HT1080 (cell line): ENCODE data around the gene ARHGAP31. TPM values are rescaled to one million over a fixed set of nuclear protein-coding genes. Genes with fewer than 3 reads are reported as not detected.

Experiments
- DNase-seq: peaks from one replicate; pipeline ENCODE4 v3.0.0-alpha.2; 2015; ENCODE audit warnings: low read depth
- total RNA-seq: library from RNA; depleted of rRNA; stranded (reverse); fragments of >200 nt; shearing (Covaris generic); gene quantifications from 2 replicates; pipeline ENCODE4 v1.2.3, GENCODE V29; 2014

The ARHGAP31 gene
- total RNA-seq, 1 experiment from 2014 or later: 14.4 TPM

GRCh38 chr3:119378259-119378803, 84.1 kb downstream of the ARHGAP31 start:
- no peak for DNase-seq

GRCh38 chr3:119380697-119381096, 86.5 kb downstream of the ARHGAP31 start:
- no peak for DNase-seq

- DNase-seq: no peak
Measured at GRCh38 chr3:119382134-119382533, 88.0 kb downstream of the ARHGAP31 start.

GRCh38 chr3:119388577-119388976, 94.4 kb downstream of the ARHGAP31 start:
- peak; percentile 34 for DNase-seq

- DNase-seq: no peak
Measured at GRCh38 chr3:119395923-119396358, 101.8 kb downstream of the ARHGAP31 start.

- DNase-seq: no peak
Measured at GRCh38 chr3:119396870-119397269, 102.7 kb downstream of the ARHGAP31 start.

- no peak for DNase-seq
Measured at GRCh38 chr3:119400466-119400865, 106.3 kb downstream of the ARHGAP31 start.

GRCh38 chr3:119401069-119401468, 106.9 kb downstream of the ARHGAP31 start:
- no peak for DNase-seq

- DNase-seq: no peak
Measured at GRCh38 chr3:119401503-119402440, 107.6 kb downstream of the ARHGAP31 start.

GRCh38 chr3:119402791-119403190, 108.6 kb downstream of the ARHGAP31 start:
- DNase-seq: no peak

- peak; percentile 60 for DNase-seq
Measured at GRCh38 chr3:119403201-119403600, 109.0 kb downstream of the ARHGAP31 start.

- no peak for DNase-seq
Measured at GRCh38 chr3:119405315-119405714, 111.1 kb downstream of the ARHGAP31 start.

GRCh38 chr3:119408243-119408950, 114.2 kb downstream of the ARHGAP31 start:
- DNase-seq: no peak

- no peak for DNase-seq
Measured at GRCh38 chr3:119409844-119410243, 115.7 kb downstream of the ARHGAP31 start.

- DNase-seq: no peak
Measured at GRCh38 chr3:119413603-119414280, 119.6 kb downstream of the ARHGAP31 start.

- no peak for DNase-seq
Measured at GRCh38 chr3:119416873-119417272, 122.7 kb downstream of the ARHGAP31 start.

- no peak for DNase-seq
Measured at GRCh38 chr3:119417771-119418512, 123.8 kb downstream of the ARHGAP31 start.

- DNase-seq: peak; percentile 54
Measured at GRCh38 chr3:119418641-119419040, 124.5 kb downstream of the ARHGAP31 start.

GRCh38 chr3:119420196-119420595, 126.0 kb downstream of the ARHGAP31 start:
- no peak for DNase-seq

- DNase-seq: no peak
Measured at GRCh38 chr3:119427669-119428068, 133.5 kb downstream of the ARHGAP31 start.

GRCh38 chr3:119428538-119428937, 134.4 kb downstream of the ARHGAP31 start:
- peak; percentile 34 for DNase-seq
